AG04450 (cell line): ENCODE measurements around the gene SAMD4A. TPM values are rescaled to one million over a fixed set of nuclear protein-coding genes. Genes with fewer than 3 reads are reported as not detected.

Source experiments
- CTCF ChIA-PET: fragments of 300-600, 350-600 bp; formaldehyde crosslinking; extraction: SDS; loops from one replicate; lab custom pipeline; 2022; ENCODE audit warnings: antibody characterized with exemption, inconsistent platforms; lab: Charles Lee
- POLR2A ChIA-PET: fragments of 350-600 bp; formaldehyde crosslinking; extraction: SDS; loops from one replicate; lab custom pipeline; 2021; ENCODE audit warnings: antibody characterized with exemption, inconsistent platforms; lab: Yijun Ruan, JAX
- DNase-seq: peaks from one replicate; pipeline ENCODE4 v3.0.0-alpha.2; 2011; ENCODE audit warnings: low read depth, low spot score
- H3K27ac ChIP-seq: one replicate; pipeline ENCODE4 v1.5.1; 2012; ENCODE audit warnings: low read depth, low read length, control low read depth
- H3K27me3 ChIP-seq: one replicate; pipeline ENCODE4 v1.6.0; 2012; ENCODE audit warnings: low read length; ENCODE audit not compliant: control insufficient read depth, insufficient read depth
- H3K4me3 ChIP-seq: 2 replicates; pipeline ENCODE4 v1.5.1; 2011; ENCODE audit warnings: mild to moderate bottlenecking, low read depth, low read length, control low read depth
- H3K9me3 ChIP-seq: 2 replicates; pipeline ENCODE4 v1.5.1; 2012; ENCODE audit warnings: low read length; ENCODE audit not compliant: control insufficient read depth, insufficient read depth
- CTCF ChIP-seq: IDR thresholded peaks from 2 replicates; pipeline ENCODE4 v1.5.1; 2011; ENCODE audit warnings: low read depth, low read length, control low read depth, inconsistent platforms
- polyA plus RNA-seq: library from polyadenylated mRNA; depleted of rRNA; stranded (reverse); fragments of >200 nt; gene quantifications from 2 replicates; pipeline ENCODE4 v1.2.3, GENCODE V29; 2011

The SAMD4A gene
- polyA plus RNA-seq, 1 experiment = 12.7 TPM

DNA sequence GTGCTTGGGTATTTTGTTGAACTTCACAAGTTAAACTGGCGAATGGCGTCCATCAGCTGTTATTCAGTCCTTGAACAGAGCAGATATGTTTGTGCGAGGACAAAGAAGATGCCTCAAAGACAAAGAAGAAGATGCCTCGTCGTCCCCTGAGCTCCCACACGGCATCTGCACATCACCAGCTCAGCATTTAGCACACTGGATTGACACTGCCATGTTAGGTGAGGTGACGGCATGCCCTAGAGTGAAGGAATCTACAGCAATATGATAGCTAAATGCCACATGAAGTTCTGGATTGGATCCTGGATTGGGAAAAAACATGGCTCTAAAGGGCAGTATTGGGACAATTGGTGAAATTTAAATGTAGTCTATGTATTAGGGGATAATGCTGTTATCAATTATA lies 15.4 kb downstream of the SAMD4A start:
- ChIA-PET POLR2A (interaction anchor here (1.0 kb wide), 1 partner anchor 43 kb away, joined by 3 read pairs; no protein-coding TSS in a partner anchor), CTCF (interaction anchor here (0.6 to 2.5 kb wide), 9 partner anchors 10 to 191 kb away, joined by 3 to 10 read pairs (median 4); no protein-coding TSS in a partner anchor)
- DNase-seq = no peak
- Histone ChIP-seq H3K9me3 (no peaks in the 10 kb centered on the region), H3K4me3 (no peak overlapping the region), H3K27ac (no peak overlapping the region), H3K27me3 (no peaks in the 10 kb centered on the region)
- TF ChIP-seq CTCF = no peak

- POLR2A ChIA-PET = no interaction called here
- no peak overlapping the region for H3K4me3 ChIP-seq
- no peaks in the 10 kb centered on the region for H3K9me3 ChIP-seq
- TF ChIP-seq CTCF = no peak
- CTCF ChIA-PET = no interaction called here
- H3K27me3 ChIP-seq = no peaks in the 10 kb centered on the region
- no peak for DNase-seq
- no peak overlapping the region for H3K27ac ChIP-seq
These were observed 17.2 kb downstream of the SAMD4A start for GRCh38 chr14:54584097-54584496.

- no peak for DNase-seq
- TF ChIP-seq CTCF = no peak
- Histone ChIP-seq H3K27ac (no peak overlapping the region), H3K9me3 (no peaks in the 10 kb centered on the region), H3K27me3 (no peaks in the 10 kb centered on the region), H3K4me3 (no peak overlapping the region)
- CTCF ChIA-PET = no interaction called here
- POLR2A ChIA-PET = no interaction called here
These were observed 18.3 kb downstream of the SAMD4A start for GRCh38 chr14:54585214-54585613.

GRCh38 chr14:54589076-54589475 lies 22.1 kb downstream of the SAMD4A start:
- TF ChIP-seq CTCF = no peak
- H3K27ac ChIP-seq = no peak overlapping the region
- no peaks in the 10 kb centered on the region for H3K9me3 ChIP-seq
- H3K4me3 ChIP-seq = no peak overlapping the region
- CTCF ChIA-PET = no interaction called here
- DNase-seq = no peak
- POLR2A ChIA-PET = no interaction called here
- H3K27me3 ChIP-seq = no peaks in the 10 kb centered on the region

GRCh38 chr14:54589843-54590242 lies 22.9 kb downstream of the SAMD4A start:
- no peak overlapping the region for H3K4me3 ChIP-seq
- H3K9me3 ChIP-seq = no peaks in the 10 kb centered on the region
- no peak for DNase-seq
- TF ChIP-seq CTCF = no peak
- ChIA-PET POLR2A (no interaction called here), CTCF (no interaction called here)
- no peaks in the 10 kb centered on the region for H3K27me3 ChIP-seq
- H3K27ac ChIP-seq = no peak overlapping the region
